ENCODE measurements around the gene YKT6. TPM values are rescaled to one million over a fixed set of nuclear protein-coding genes. Genes with fewer than 3 reads are reported as not detected.

Gene YKT6
- total and polyA plus RNA-seq, 2 of the 8 experiments (the other 6 are each of a cell fraction or from before 2014, with no cell fraction given), result 75.3 to 103 TPM

DNA sequence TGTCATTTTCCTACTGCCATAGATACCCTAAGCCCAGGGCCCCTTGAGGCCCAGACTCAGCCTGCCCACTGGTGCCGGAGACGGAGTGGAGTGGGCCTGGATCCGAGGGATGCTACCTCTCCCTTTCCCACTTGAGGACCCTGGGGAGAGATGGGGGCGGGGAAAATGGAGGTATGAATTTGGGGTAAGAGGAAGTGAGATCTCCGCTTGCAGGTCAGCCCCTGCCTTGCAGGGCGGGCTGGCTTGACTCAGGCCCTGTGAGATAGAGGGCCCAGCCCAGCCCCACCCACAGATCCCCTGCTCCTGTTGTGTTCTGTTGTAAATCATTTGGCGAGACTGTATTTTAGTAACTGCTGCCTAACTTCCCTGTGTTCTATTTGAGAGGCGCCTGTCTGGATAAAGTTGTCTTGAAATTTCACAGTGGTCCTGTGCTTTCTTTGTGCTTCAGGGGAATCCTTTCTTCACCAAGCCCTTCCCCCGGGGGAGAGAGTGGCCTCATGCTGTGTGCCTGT lies 13.2 kb downstream of the YKT6 start (continued):
- TF ChIP-seq TCF12 (IDR thresholded peaks at IDR 0.05; ENCODE audit: low read depth, low read length), result no peak
- TF ChIP-seq CTBP2 (IDR thresholded peaks at IDR 0.05; ENCODE audit: borderline replicate concordance, insufficient read depth, insufficient read length, low read length), result no peak
- TF ChIP-seq BCL11A (IDR thresholded peaks at IDR 0.05; ENCODE audit: low read depth in 2 of 2, low read length in 2 of 2), result no peak
- TF ChIP-seq SIN3A (conservative IDR thresholded peaks at IDR 0.05 in 1 of 2, IDR thresholded peaks at IDR 0.05 in 1 of 2; ENCODE audit: low read depth in 1 of 2, low read length in 2 of 2), result no peak

Measured in H1 (cell line).